RWPE1 (cell line): ENCODE measurements around the gene HOXB2.

ENCODE experiments used
- CTCF ChIA-PET: fragments of 350-600 bp; sonication (Branson Sonifier 250); formaldehyde crosslinking; extraction: SDS; loops from one replicate; lab custom pipeline; 2021; lab: Yijun Ruan, JAX
- POLR2A ChIA-PET: fragments of 400-600 bp; formaldehyde crosslinking; extraction: SDS; loops from one replicate; lab custom pipeline; 2020; ENCODE audit warnings: antibody characterized with exemption; ENCODE audit not compliant: low non-redundant PET; lab: Yijun Ruan, JAX
- DNase-seq: peaks from one replicate; pipeline ENCODE4 v3.0.0; 2012; ENCODE audit warnings: low spot score
- H3K27ac ChIP-seq: fragments of 450-650 bp; 2 replicates; pipeline ENCODE4 v1.5.1; 2017
- CTCF ChIP-seq: fragments of 450-650 bp; conservative IDR thresholded peaks from 2 replicates; pipeline ENCODE4 v1.5.1; 2017; ENCODE audit warnings: low read depth, mild to moderate bottlenecking

The HOXB2 gene

GRCh38 chr17:48567646-48568354 is 22.9 kb upstream of the HOXB2 start:
- ChIA-PET CTCF (interaction anchor here (0.6 to 0.7 kb wide), 2 partner anchors 49 to 854 kb away, joined by 3 read pairs; no protein-coding TSS in a partner anchor), POLR2A (no interaction called here)
- no peak overlapping the region for H3K27ac ChIP-seq
- TF ChIP-seq CTCF, result no peak
- DNase-seq, result no peak

GRCh38 chr17:48567209-48567608 is 22.3 kb upstream of the HOXB2 start:
- ChIA-PET POLR2A (no interaction called here), CTCF (interaction anchor here (0.6 to 0.7 kb wide), 2 partner anchors 49 to 855 kb away, joined by 3 read pairs; no protein-coding TSS in a partner anchor)
- TF ChIP-seq CTCF, result no peak
- no peak for DNase-seq
- H3K27ac ChIP-seq, result no peak overlapping the region

GRCh38 chr17:48566717-48567116 is 21.8 kb upstream of the HOXB2 start:
- CTCF ChIA-PET, result no interaction called here
- no peak for DNase-seq
- H3K27ac ChIP-seq, result no peak overlapping the region
- no peak for TF ChIP-seq CTCF
- POLR2A ChIA-PET, result no interaction called here

GRCh38 chr17:48565925-48566710 is 21.2 kb upstream of the HOXB2 start:
- POLR2A ChIA-PET, result no interaction called here
- DNase-seq, result no peak
- CTCF ChIA-PET, result interaction anchor here (0.7 kb wide), 1 partner anchor 249 kb away, joined by 3 read pairs; no protein-coding TSS in a partner anchor
- no peak overlapping the region for H3K27ac ChIP-seq
- TF ChIP-seq CTCF, result no peak

- no peak for DNase-seq
- POLR2A ChIA-PET, result no interaction called here
- CTCF ChIA-PET, result no interaction called here
- no peak overlapping the region for H3K27ac ChIP-seq
- no peak for TF ChIP-seq CTCF
Observed at GRCh38 chr17:48565022-48565554, 20.2 kb upstream of the HOXB2 start.

GRCh38 chr17:48564188-48565021 is 19.5 kb upstream of the HOXB2 start:
- DNase-seq, result no peak
- POLR2A ChIA-PET, result no interaction called here
- no peak for TF ChIP-seq CTCF
- H3K27ac ChIP-seq, result no peak overlapping the region
- CTCF ChIA-PET, result no interaction called here
